Femur (tissue), 1 donor: ENCODE data around the gene NHEJ1.
A peak's percentile ranks its signal among the peaks of the same experiment; 100 is the strongest.

ENCODE experiments used
- DNase-seq: peaks from one replicate; pipeline ENCODE4 v3.0.0-alpha.2; 2017

Gene NHEJ1

GRCh38 chr2:219165058-219165911 lies 4.7 kb upstream of the NHEJ1 start:
- no peak for DNase-seq

- no peak for DNase-seq
Measured at GRCh38 chr2:219163156-219163555, 2.5 kb upstream of the NHEJ1 start.

GRCh38 chr2:219161097-219161496 lies 482 bp upstream of the NHEJ1 start:
- no peak for DNase-seq

GRCh38 chr2:219159771-219160185 lies 837 bp downstream of the NHEJ1 start:
- DNase-seq, result no peak

- no peak for DNase-seq
Measured at GRCh38 chr2:219158586-219158985, 2.0 kb downstream of the NHEJ1 start.

GRCh38 chr2:219158025-219158424 lies 2.6 kb downstream of the NHEJ1 start:
- DNase-seq, result no peak

- no peak for DNase-seq
Measured at GRCh38 chr2:219157396-219157795, 3.2 kb downstream of the NHEJ1 start.

- DNase-seq, result no peak
Measured at GRCh38 chr2:219155054-219155644, 5.5 kb downstream of the NHEJ1 start.

GRCh38 chr2:219149667-219150066 lies 10.9 kb downstream of the NHEJ1 start:
- DNase-seq, result no peak

- DNase-seq, result peak; percentile 61
Measured at GRCh38 chr2:219142329-219142728, 18.3 kb downstream of the NHEJ1 start.

- DNase-seq, result no peak
Measured at GRCh38 chr2:219140722-219141121, 19.9 kb downstream of the NHEJ1 start.

GRCh38 chr2:219133976-219134375 lies 26.6 kb downstream of the NHEJ1 start:
- DNase-seq, result no peak

- no peak for DNase-seq
Measured at GRCh38 chr2:219131744-219132143, 28.9 kb downstream of the NHEJ1 start.

- no peak for DNase-seq
Measured at GRCh38 chr2:219131327-219131726, 29.3 kb downstream of the NHEJ1 start.

GRCh38 chr2:219129589-219129988 lies 31.0 kb downstream of the NHEJ1 start:
- DNase-seq, result peak; percentile 40

GRCh38 chr2:219128396-219128795 lies 32.2 kb downstream of the NHEJ1 start:
- DNase-seq, result no peak

- DNase-seq, result no peak
Measured at GRCh38 chr2:219127037-219127635, 33.5 kb downstream of the NHEJ1 start.

GRCh38 chr2:219126555-219126954 lies 34.1 kb downstream of the NHEJ1 start:
- no peak for DNase-seq

- DNase-seq, result no peak
Measured at GRCh38 chr2:219125886-219126270, 34.7 kb downstream of the NHEJ1 start.

GRCh38 chr2:219125225-219125885 lies 35.3 kb downstream of the NHEJ1 start:
- peak; percentile 66 for DNase-seq

- DNase-seq, result peak; percentile 33
Measured at GRCh38 chr2:219124381-219125110, 36.1 kb downstream of the NHEJ1 start.

- no peak for DNase-seq
Measured at GRCh38 chr2:219123356-219124135, 37.1 kb downstream of the NHEJ1 start.
